Tibial nerve (tissue), 4 donors: ENCODE results near the gene RPS29. TPM values are rescaled to one million over a fixed set of nuclear protein-coding genes. Genes with fewer than 3 reads are reported as not detected.

Experiments
- DNase-seq, 2 donors: peaks; one replicate each; pipeline ENCODE4 v3.0.0-alpha.2; 2019; ENCODE audit warnings: low spot score in 2 of 2
- H3K27ac ChIP-seq, 4 donors: fragments of 200-600 bp; sonication (generic) in 3 of 4; one replicate each; pipeline ENCODE4 v1.5.1; 2017 to 2019; ENCODE audit warnings: mild to moderate bottlenecking in 1 of 4
- H3K27me3 ChIP-seq, 2 donors: fragments of 200-600 bp; sonication (generic) in 1 of 2; one replicate each; pipeline versions ENCODE4 v1.5.1 to v1.6.0; 2017 to 2019
- H3K36me3 ChIP-seq, 3 donors: fragments of 200-600 bp; sonication (generic); one replicate each; pipeline ENCODE4 v1.5.1; 2018 to 2019
- H3K4me1 ChIP-seq, 4 donors: fragments of 200-600 bp; sonication (generic) in 3 of 4; one replicate each; pipeline ENCODE4 v1.5.1; 2017 to 2019
- H3K4me3 ChIP-seq, 4 donors: fragments of 200-600 bp; sonication (generic) in 3 of 4; one replicate each; pipeline ENCODE4 v1.5.1; 2017 to 2019; ENCODE audit warnings: mild to moderate bottlenecking in 1 of 4, moderate library complexity in 1 of 4
- H3K9me3 ChIP-seq, 4 donors: fragments of 200-600 bp; sonication (generic) in 3 of 4; one replicate each; pipeline ENCODE4 v1.5.1; 2017 to 2019
- EP300 ChIP-seq, 2 donors: sonication (generic); formaldehyde crosslinking; IDR thresholded peaks; one replicate each; pipeline ENCODE4 v1.6.1; 2017; ENCODE audit warnings: antibody characterized with exemption in 2 of 2, mild to moderate bottlenecking in 1 of 2
- POLR2A ChIP-seq, 2 donors: fragments of 450-650 bp; IDR thresholded peaks; one replicate each; pipeline ENCODE4 v1.6.1; 2017; ENCODE audit warnings: antibody characterized with exemption in 2 of 2, mild to moderate bottlenecking in 2 of 2, moderate library complexity in 2 of 2
- WGBS, 2 donors: methylation state at CpG; one replicate each; pipeline ENCODE4 v1.1.5; 2018; 5-methylcytosine and 5-hydroxymethylcytosine counted together
- total RNA-seq, 4 donors: library from RNA; depleted of rRNA; stranded (reverse); fragments of >200 nt; gene quantifications; one replicate each; pipeline ENCODE4 v1.1.0, GENCODE V29; 2016
- TF ChIP-seq, protein P1 (sequence below), 5 experiments: fragments of 200-600 bp in 3 of 5; fragments of 450-650 bp in 2 of 5; sonication (generic) in 3 of 5; IDR thresholded peaks; one replicate each; pipeline ENCODE4 v1.5.1; 2016 to 2019; ENCODE audit warnings: antibody characterized with exemption in 5 of 5, mild to moderate bottlenecking in 3 of 5, moderate library complexity in 2 of 5

RPS29 gene
- total RNA-seq, 4 donors from 2014 or later: 3,106 to 5,465 (median 5,153) TPM

DNA sequence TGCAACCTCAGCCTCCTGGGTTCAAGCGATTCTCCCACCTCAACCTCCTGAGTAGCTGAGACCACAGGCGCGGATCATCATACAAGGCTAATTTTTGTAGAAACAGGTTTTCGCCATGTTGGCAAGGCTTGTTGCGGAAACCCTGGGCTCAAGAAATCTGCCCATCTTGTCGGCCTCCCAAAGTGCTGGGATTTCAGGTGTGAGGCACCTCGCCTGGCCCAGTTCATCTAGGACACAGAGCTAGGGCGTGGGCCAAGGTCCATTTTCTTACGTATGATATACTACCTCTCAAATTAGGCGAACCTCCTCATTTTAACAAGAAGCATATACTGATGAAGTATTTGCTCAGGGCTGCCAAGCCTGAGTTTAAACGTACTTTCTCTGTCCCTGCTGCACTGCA is 2.1 kb downstream of the RPS29 start:
- WGBS, 2 donors: 93 to 97% methylated on average over 11 of the region's 11 CpGs
- no peak for DNase-seq
- Histone ChIP-seq H3K36me3 (peaks cover 0 to 27% (median 7%) of the 10 kb centered on the region in 3 donors), H3K4me1 (peaks cover 0 to 35% (median 21%) of the 10 kb centered on the region in 4 donors), H3K4me3 (no peak overlapping the region), H3K27me3 (no peaks in the 10 kb centered on the region), H3K9me3 (no peaks in the 10 kb centered on the region), H3K27ac (no peak overlapping the region)
- TF ChIP-seq POLR2A (IDR thresholded peaks at IDR 0.05): no peak
- TF ChIP-seq EP300 (IDR thresholded peaks at IDR 0.05): no peak
- TF ChIP-seq, protein P1, sequence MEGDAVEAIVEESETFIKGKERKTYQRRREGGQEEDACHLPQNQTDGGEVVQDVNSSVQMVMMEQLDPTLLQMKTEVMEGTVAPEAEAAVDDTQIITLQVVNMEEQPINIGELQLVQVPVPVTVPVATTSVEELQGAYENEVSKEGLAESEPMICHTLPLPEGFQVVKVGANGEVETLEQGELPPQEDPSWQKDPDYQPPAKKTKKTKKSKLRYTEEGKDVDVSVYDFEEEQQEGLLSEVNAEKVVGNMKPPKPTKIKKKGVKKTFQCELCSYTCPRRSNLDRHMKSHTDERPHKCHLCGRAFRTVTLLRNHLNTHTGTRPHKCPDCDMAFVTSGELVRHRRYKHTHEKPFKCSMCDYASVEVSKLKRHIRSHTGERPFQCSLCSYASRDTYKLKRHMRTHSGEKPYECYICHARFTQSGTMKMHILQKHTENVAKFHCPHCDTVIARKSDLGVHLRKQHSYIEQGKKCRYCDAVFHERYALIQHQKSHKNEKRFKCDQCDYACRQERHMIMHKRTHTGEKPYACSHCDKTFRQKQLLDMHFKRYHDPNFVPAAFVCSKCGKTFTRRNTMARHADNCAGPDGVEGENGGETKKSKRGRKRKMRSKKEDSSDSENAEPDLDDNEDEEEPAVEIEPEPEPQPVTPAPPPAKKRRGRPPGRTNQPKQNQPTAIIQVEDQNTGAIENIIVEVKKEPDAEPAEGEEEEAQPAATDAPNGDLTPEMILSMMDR (IDR thresholded peaks at IDR 0.05): no peak

DNA sequence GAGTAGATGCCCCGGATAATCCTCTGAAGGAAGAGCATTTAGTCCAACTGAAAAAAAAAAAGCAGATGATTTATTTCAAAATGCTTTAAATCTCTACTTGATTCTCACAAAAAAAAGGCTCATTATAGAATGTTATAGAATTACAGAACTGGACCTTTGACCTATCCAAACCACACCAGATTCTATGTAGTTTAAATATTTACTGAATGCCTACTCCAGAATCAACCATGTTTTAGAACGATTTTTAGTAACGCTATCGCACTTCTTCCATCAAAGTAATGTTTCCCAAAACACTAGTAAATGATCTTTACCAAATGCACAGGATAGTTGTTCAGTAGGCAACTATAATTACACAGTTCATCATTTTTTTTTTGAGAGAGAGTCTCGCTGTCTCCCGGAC is 2.6 kb downstream of the RPS29 start:
- peaks cover 0 to 35% (median 21%) of the 10 kb centered on the region in 4 donors for H3K4me1 ChIP-seq
- H3K36me3 ChIP-seq: peaks cover 0 to 27% (median 7%) of the 10 kb centered on the region in 3 donors
- H3K27ac ChIP-seq: no peak overlapping the region
- H3K9me3 ChIP-seq: no peaks in the 10 kb centered on the region
- H3K27me3 ChIP-seq: no peaks in the 10 kb centered on the region
- TF ChIP-seq EP300 (IDR thresholded peaks at IDR 0.05): no peak
- no peak for TF ChIP-seq POLR2A (IDR thresholded peaks at IDR 0.05)
- TF ChIP-seq, protein P1 (IDR thresholded peaks at IDR 0.05): no peak
- 84 to 90% methylated on average over 6 of the region's 6 CpGs for WGBS, 2 donors
- no peak overlapping the region for H3K4me3 ChIP-seq
- DNase-seq: no peak

DNA sequence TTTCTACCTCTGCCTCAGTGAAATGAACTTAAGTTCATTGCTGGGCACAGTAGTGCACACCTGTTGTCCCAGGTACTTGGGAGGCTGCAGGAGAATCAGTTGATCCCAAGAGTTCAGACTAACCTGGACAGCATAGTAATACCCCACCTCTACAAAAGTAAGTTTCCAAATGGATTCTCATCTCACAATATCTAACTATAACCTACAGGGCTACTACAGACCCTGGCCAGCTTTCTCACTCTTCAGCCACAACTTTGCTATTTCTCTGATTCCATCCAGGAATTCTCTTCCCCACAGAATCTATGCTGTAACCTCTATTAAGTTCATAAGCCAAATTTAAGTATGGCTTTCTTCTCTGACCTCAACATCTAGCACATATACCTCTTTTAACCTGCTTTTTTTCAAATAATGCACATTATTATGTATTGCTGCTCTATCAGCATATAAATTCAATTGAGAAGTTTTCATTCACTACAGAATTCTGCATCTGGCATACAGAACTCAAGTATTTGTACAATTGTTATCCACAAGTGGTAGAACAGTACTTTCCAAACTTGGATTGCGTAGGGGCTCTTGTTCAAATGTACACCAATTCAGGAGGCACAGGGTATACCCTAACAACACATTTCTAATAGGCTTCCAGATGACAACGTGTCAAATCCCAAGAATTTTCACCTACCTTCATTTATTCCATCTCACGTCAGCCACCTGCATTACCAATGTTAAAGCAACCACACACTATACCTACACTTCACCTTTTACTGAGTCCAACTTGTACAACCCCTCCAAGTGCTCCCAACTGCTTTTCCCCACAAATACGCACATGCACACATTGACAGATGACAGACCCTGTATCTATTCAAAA is 3.8 kb downstream of the RPS29 start:
- Histone ChIP-seq H3K27ac (no peak overlapping the region), H3K36me3 (peaks cover 0 to 32% (median 7%) of the 10 kb centered on the region in 3 donors), H3K9me3 (no peaks in the 10 kb centered on the region), H3K27me3 (no peaks in the 10 kb centered on the region), H3K4me3 (no peak overlapping the region), H3K4me1 (peaks cover 0 to 35% (median 21%) of the 10 kb centered on the region in 4 donors)
- DNase-seq: no peak
- TF ChIP-seq POLR2A (IDR thresholded peaks at IDR 0.05) (no peak), EP300 (IDR thresholded peaks at IDR 0.05) (no peak)
- TF ChIP-seq, protein P1 (IDR thresholded peaks at IDR 0.05): no peak
- WGBS, 2 donors: 89 to 92% methylated on average over 4 of the region's 4 CpGs

DNA sequence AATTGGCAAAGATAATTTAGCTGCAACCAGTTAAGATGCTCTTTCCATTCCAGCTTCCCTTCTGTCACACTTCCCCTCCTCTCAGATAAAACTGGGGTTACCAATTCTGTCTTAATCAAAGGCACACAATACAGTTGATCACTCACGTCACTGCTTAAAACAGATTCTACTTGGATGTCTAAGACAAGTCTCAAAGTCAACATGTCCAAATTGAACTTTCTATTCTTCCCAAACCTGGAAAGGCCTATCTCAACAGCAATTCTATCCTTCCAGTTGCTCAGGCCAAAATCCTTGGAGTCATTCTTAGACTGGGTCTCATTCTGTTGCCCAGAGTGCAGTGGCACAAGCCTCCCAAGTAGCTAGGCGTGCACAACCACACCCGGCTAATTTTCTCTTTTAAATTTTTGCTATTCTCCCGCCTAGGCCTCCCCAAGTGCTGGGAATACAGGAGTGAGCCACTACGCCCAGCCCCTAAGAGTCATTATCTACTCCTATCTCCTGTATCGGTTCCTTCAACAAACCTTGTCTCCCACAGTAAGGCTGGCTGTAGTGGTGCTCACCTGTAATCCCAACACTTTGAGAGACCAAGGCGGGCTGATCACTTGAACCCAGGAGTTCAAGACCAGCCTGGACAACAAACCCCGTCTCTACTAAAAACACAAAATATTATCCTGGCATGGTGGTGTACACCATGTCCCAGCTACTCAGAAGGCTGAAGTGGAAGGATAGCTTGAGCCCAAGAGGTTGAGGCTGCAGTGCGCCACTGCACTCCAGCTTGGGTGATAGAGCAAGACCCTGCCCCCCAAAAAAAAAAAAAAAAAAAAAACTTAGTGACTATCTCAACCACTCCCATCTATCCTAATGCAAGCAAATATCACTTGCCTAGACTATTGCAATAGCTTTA is 4.7 kb downstream of the RPS29 start:
- H3K27ac ChIP-seq: no peak overlapping the region
- H3K27me3 ChIP-seq: no peaks in the 10 kb centered on the region
- H3K36me3 ChIP-seq: peaks cover 0 to 41% (median 7%) of the 10 kb centered on the region in 3 donors
- TF ChIP-seq POLR2A (IDR thresholded peaks at IDR 0.05): no peak
- no peak for TF ChIP-seq EP300 (IDR thresholded peaks at IDR 0.05)
- TF ChIP-seq, protein P1 (IDR thresholded peaks at IDR 0.05): no peak
- peaks cover 0 to 35% (median 21%) of the 10 kb centered on the region in 4 donors for H3K4me1 ChIP-seq
- 74% methylated on average over 9 of the region's 9 CpGs for WGBS, 2 donors
- H3K4me3 ChIP-seq: no peak overlapping the region
- no peak for DNase-seq
- no peaks in the 10 kb centered on the region for H3K9me3 ChIP-seq
